CD8-positive, alpha-beta memory T cell (primary cell): ENCODE data around the gene SPOCK1. TPM values are rescaled to one million over a fixed set of nuclear protein-coding genes. Genes with fewer than 3 reads are reported as not detected.

Experiments used
- CTCF ChIA-PET: fragments of 350-600 bp; sonication (Branson Sonifier 250); formaldehyde crosslinking; loops from one replicate; lab custom pipeline; 2021; ENCODE audit warnings: antibody characterized with exemption; lab: Charles Lee
- POLR2A ChIA-PET: fragments of 350-600 bp; sonication (Branson Sonifier 250); formaldehyde crosslinking; loops from one replicate; lab custom pipeline; 2021; ENCODE audit warnings: antibody characterized with exemption; lab: Charles Lee
- DNase-seq, 5 donors: peaks; one replicate each; pipeline versions ENCODE4 v3.0.0 to v3.0.0-alpha.2; 2020 to 2022; ENCODE audit warnings: mixed read lengths in 1 of 5
- H3K27ac ChIP-seq: one replicate; pipeline ENCODE4 v1.7.0; 2013; ENCODE audit warnings: low read depth, mild to moderate bottlenecking, low read length, moderate library complexity
- H3K27me3 ChIP-seq: 2 replicates; pipeline ENCODE4 v1.7.0; 2013; ENCODE audit warnings: low read length, mild to moderate bottlenecking; ENCODE audit not compliant: insufficient read depth, poor library complexity, severe bottlenecking
- H3K36me3 ChIP-seq: 2 replicates; pipeline ENCODE4 v1.7.0; 2013; ENCODE audit warnings: mild to moderate bottlenecking, low read length, moderate library complexity; ENCODE audit not compliant: insufficient read depth
- H3K4me1 ChIP-seq: 2 replicates; pipeline ENCODE4 v1.7.0; 2013; ENCODE audit warnings: mild to moderate bottlenecking, low read length, moderate library complexity; ENCODE audit not compliant: insufficient read depth
- H3K4me3 ChIP-seq: 2 replicates; pipeline ENCODE4 v1.7.0; 2013; ENCODE audit warnings: mild to moderate bottlenecking, low read length
- H3K9me3 ChIP-seq: 2 replicates; pipeline ENCODE4 v1.7.0; 2013; ENCODE audit warnings: mild to moderate bottlenecking, low read length
- H3K27ac Mint-ChIP-seq, 8 donors: one replicate each; pipeline ENCODE4 v1.8.0; 2020 to 2021; ENCODE audit warnings: mixed read lengths in 8 of 8, mild to moderate bottlenecking in 6 of 8, inconsistent platforms in 3 of 8, moderate library complexity in 3 of 8
- H3K27me3 Mint-ChIP-seq, 2 donors: one replicate each; pipeline ENCODE4 v1.8.0; 2020 to 2021; ENCODE audit warnings: mixed read lengths in 2 of 2, mild to moderate bottlenecking in 1 of 2, moderate library complexity in 1 of 2
- H3K36me3 Mint-ChIP-seq, 3 donors: one replicate each; pipeline ENCODE4 v1.8.0; 2020 to 2021; ENCODE audit warnings: mixed read lengths in 3 of 3, inconsistent platforms in 1 of 3, mild to moderate bottlenecking in 1 of 3
- H3K4me1 Mint-ChIP-seq, 3 donors: one replicate each; pipeline ENCODE4 v1.8.0; 2020 to 2021; ENCODE audit warnings: mixed read lengths in 3 of 3, inconsistent platforms in 1 of 3, mild to moderate bottlenecking in 1 of 3
- H3K4me3 Mint-ChIP-seq, 7 donors: one replicate each; pipeline ENCODE4 v1.8.0; 2020 to 2021; ENCODE audit warnings: mixed read lengths in 7 of 7, mild to moderate bottlenecking in 6 of 7, moderate library complexity in 4 of 7, inconsistent platforms in 2 of 7
- H3K9me3 Mint-ChIP-seq, 5 donors: one replicate each; pipeline ENCODE4 v1.8.0; 2020 to 2022; ENCODE audit warnings: mixed read lengths in 5 of 5, mild to moderate bottlenecking in 3 of 5, moderate library complexity in 2 of 5, inconsistent platforms in 1 of 5
- polyA plus RNA-seq: library from polyadenylated mRNA; unstranded; fragments of 300-500 nt; fragmentation: Illumina TruSeq; gene quantifications from one replicate; pipeline ENCODE4 v1.2.3, GENCODE V29; 2021
- total RNA-seq, 2 experiments: library from RNA; stranded (reverse); gene quantifications; one replicate each; pipeline ENCODE4 v1.2.3, GENCODE V29; 2021

The SPOCK1 gene
- total and polyA plus RNA-seq, 3 experiments from 2014 or later: not detected

DNA sequence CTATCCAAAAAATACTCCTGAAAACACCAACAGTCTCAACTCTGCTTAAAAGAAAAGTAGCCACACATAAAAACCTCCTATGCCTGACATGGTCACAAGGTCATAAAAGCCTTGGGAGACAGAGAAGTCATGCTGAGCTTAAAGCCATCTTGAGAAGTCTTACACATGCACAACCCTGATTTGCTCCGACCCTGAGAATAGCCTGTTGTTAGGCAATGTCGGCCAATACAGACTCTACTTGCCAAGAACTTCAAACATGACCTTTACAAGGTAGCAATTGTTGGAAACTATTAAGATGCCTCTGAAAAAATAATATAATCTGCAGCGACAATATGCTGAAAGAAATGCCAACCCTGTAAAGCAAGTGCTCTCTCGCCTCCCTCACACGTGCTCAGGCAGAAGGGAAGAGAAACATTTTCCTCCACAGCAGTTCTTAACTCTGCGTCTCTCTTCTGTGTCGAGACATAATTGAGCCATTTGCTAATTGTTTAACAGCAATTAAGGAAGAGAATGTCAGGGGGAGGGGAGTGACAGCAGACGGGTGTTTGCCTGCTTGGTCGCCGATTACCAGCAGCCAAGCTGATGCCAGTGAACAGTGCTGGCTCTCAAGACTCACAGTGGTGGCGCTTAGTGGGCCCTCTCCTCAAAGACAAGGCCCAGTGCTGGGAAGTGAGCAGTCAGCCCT, 393.6 kb downstream of the SPOCK1 start:
- Mint-ChIP-seq H3K27me3 (peaks cover 0 to 1% of the 10 kb centered on the region in 2 donors), H3K27ac (no peak overlapping the region), H3K4me3 (no peak overlapping the region), H3K9me3 (no peaks in the 10 kb centered on the region), H3K4me1 (no peaks in the 10 kb centered on the region), H3K36me3 (no peaks in the 10 kb centered on the region)
- Histone ChIP-seq H3K27me3 (no peaks in the 10 kb centered on the region), H3K4me1 (no peaks in the 10 kb centered on the region), H3K4me3 (no peak overlapping the region), H3K27ac (no peak overlapping the region), H3K9me3 (no peaks in the 10 kb centered on the region), H3K36me3 (no peaks in the 10 kb centered on the region)
- CTCF ChIA-PET: no interaction called here
- no peak for DNase-seq
- POLR2A ChIA-PET: no interaction called here

- no peak overlapping the region for H3K27ac ChIP-seq
- no peaks in the 10 kb centered on the region for H3K4me1 ChIP-seq
- H3K9me3 Mint-ChIP-seq: peaks cover 0 to 4% (median 0%) of the 10 kb centered on the region in 5 donors
- H3K27me3 ChIP-seq: no peaks in the 10 kb centered on the region
- DNase-seq: no peak
- no peak overlapping the region for H3K4me3 Mint-ChIP-seq
- H3K4me1 Mint-ChIP-seq: no peaks in the 10 kb centered on the region
- no peaks in the 10 kb centered on the region for H3K27me3 Mint-ChIP-seq
- no peaks in the 10 kb centered on the region for H3K36me3 Mint-ChIP-seq
- H3K4me3 ChIP-seq: no peak overlapping the region
- CTCF ChIA-PET: no interaction called here
- no peak overlapping the region for H3K27ac Mint-ChIP-seq
- no peaks in the 10 kb centered on the region for H3K36me3 ChIP-seq
- no peaks in the 10 kb centered on the region for H3K9me3 ChIP-seq
- POLR2A ChIA-PET: no interaction called here
Measured at GRCh38 chr5:137101544-137101943, 397.6 kb downstream of the SPOCK1 start.

GRCh38 chr5:137099651-137100050, 399.5 kb downstream of the SPOCK1 start:
- POLR2A ChIA-PET: no interaction called here
- H3K4me1 Mint-ChIP-seq: no peaks in the 10 kb centered on the region
- H3K9me3 ChIP-seq: no peaks in the 10 kb centered on the region
- H3K4me3 ChIP-seq: no peak overlapping the region
- H3K27ac ChIP-seq: no peak overlapping the region
- H3K4me1 ChIP-seq: no peaks in the 10 kb centered on the region
- H3K27me3 ChIP-seq: no peaks in the 10 kb centered on the region
- no peak overlapping the region for H3K4me3 Mint-ChIP-seq
- H3K27ac Mint-ChIP-seq: no peak overlapping the region
- H3K36me3 ChIP-seq: no peaks in the 10 kb centered on the region
- no peaks in the 10 kb centered on the region for H3K36me3 Mint-ChIP-seq
- peaks cover 0 to 4% (median 0%) of the 10 kb centered on the region in 5 donors for H3K9me3 Mint-ChIP-seq
- CTCF ChIA-PET: no interaction called here
- no peaks in the 10 kb centered on the region for H3K27me3 Mint-ChIP-seq
- no peak for DNase-seq

DNA sequence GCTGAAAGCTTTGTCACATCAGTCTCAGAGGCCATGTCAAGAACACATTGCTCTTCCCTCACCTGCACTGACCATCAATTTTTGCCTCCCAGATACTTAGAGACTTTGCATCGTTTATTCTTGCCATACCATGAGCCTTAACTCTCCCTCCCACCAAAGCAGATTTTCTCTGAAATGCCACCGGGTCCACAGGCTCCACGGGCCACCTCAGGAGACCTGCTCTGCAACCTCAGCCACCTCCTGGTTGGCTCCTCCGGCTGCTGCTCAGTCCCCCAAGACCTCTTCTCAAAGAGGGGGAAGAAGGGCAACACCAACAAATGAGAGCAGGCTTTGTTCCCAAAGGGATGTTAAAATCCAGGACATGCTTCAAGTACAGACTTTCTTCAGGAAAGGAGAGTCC, 400.5 kb downstream of the SPOCK1 start:
- no peaks in the 10 kb centered on the region for H3K27me3 Mint-ChIP-seq
- no peak overlapping the region for H3K4me3 Mint-ChIP-seq
- Histone ChIP-seq H3K4me3 (no peak overlapping the region), H3K4me1 (no peaks in the 10 kb centered on the region), H3K27me3 (no peaks in the 10 kb centered on the region), H3K27ac (no peak overlapping the region), H3K36me3 (no peaks in the 10 kb centered on the region), H3K9me3 (no peaks in the 10 kb centered on the region)
- ChIA-PET CTCF (no interaction called here), POLR2A (no interaction called here)
- H3K4me1 Mint-ChIP-seq: no peaks in the 10 kb centered on the region
- H3K9me3 Mint-ChIP-seq: peaks cover 0 to 4% (median 0%) of the 10 kb centered on the region in 5 donors
- no peak overlapping the region for H3K27ac Mint-ChIP-seq
- no peaks in the 10 kb centered on the region for H3K36me3 Mint-ChIP-seq
- DNase-seq: no peak

DNA sequence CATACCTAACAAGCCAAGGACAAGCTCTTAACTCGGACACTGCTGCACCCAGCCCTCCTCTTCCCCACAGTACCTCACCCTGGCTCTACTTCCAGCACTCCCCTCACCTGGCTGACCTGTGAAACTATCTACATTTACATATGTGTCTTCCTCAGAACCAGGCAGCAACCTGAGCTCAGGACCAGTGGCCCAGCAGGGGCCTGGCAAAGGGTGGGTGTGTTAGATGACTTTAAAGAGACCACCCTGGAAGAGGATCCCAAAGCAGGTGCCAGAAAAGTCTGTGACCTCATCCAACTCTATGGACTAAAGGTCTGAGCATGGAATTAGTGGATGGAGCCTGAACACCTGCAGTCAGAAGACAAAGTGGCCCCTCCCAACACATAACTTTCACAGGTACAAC, 400.9 kb downstream of the SPOCK1 start:
- Mint-ChIP-seq H3K4me1 (no peaks in the 10 kb centered on the region), H3K36me3 (no peaks in the 10 kb centered on the region), H3K27ac (no peak overlapping the region), H3K4me3 (no peak overlapping the region), H3K27me3 (no peaks in the 10 kb centered on the region), H3K9me3 (peaks cover 0 to 4% (median 0%) of the 10 kb centered on the region in 5 donors)
- Histone ChIP-seq H3K4me3 (no peak overlapping the region), H3K4me1 (no peaks in the 10 kb centered on the region), H3K36me3 (no peaks in the 10 kb centered on the region), H3K9me3 (no peaks in the 10 kb centered on the region), H3K27ac (no peak overlapping the region), H3K27me3 (no peaks in the 10 kb centered on the region)
- ChIA-PET POLR2A (no interaction called here), CTCF (no interaction called here)
- no peak for DNase-seq

DNA sequence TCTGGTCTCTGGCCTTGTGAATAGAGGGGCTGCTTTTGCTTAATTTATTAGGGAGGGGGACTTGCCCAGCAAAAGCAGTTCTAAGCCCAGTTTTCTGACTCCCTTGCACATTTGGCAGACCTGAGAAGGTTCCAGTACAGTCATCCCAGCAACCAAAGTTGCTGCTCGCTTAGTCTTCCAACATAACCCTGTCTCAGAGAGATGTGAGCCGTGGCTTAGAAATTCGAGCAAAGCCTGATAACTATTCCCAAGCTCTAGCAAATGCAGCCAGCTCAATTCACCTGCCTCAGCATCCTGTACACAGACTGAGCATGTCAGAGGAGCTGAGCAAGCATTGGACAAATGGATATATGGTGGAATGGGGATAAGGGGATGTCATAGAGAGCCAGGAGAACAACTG, 401.9 kb downstream of the SPOCK1 start:
- no peak overlapping the region for H3K4me3 ChIP-seq
- H3K36me3 Mint-ChIP-seq: no peaks in the 10 kb centered on the region
- H3K9me3 Mint-ChIP-seq: peaks cover 0 to 4% (median 0%) of the 10 kb centered on the region in 5 donors
- no peak overlapping the region for H3K4me3 Mint-ChIP-seq
- no peaks in the 10 kb centered on the region for H3K27me3 Mint-ChIP-seq
- DNase-seq: no peak
- no peak overlapping the region for H3K27ac Mint-ChIP-seq
- no peaks in the 10 kb centered on the region for H3K27me3 ChIP-seq
- H3K4me1 ChIP-seq: no peaks in the 10 kb centered on the region
- CTCF ChIA-PET: no interaction called here
- H3K9me3 ChIP-seq: no peaks in the 10 kb centered on the region
- H3K27ac ChIP-seq: no peak overlapping the region
- POLR2A ChIA-PET: no interaction called here
- H3K36me3 ChIP-seq: no peaks in the 10 kb centered on the region
- no peaks in the 10 kb centered on the region for H3K4me1 Mint-ChIP-seq

DNA sequence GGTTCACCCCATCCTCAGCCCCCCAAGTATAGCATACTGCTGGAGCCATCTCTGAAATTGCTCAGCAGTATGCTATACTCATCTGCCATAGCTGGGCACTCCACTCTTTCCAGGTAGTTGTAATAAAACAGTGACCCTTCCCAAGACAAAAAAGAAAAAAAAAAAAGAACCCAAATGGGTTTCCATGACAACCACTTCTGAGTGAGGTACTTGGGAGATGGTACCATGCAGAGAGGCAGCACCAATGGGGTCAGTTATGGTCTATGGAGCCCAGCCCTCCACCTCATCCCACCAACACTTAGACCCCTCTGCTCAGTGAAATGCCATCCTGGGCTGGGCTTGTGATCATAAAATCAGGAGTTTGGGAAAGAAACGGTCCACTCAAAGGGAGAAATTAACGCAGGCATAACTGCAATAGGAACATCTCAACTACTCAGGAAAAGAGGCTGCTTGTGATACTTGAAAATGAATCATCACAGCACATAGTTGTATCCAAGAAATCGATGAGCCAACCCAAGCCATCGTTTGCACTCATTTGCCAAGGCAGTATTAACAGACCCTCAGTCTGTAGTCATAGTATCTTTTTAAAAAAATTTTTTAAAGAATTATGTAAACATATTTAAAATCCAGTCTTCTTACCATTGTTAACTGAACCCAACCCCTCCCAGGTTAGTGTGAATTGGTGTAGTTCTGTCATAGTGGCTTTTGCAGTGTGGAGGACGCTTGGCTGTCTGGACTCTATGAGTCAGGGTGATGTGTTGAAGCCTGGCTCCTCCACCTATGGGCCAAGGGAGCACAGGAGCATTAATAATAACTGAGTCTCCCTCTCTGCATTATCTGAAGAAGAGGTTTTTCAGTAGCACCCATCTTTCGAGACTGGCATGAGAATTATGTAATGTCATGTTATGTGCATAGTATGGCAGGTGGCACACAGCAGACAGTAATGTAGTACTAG, 402.7 kb downstream of the SPOCK1 start:
- Mint-ChIP-seq H3K4me3 (no peak overlapping the region), H3K36me3 (no peaks in the 10 kb centered on the region), H3K9me3 (peaks cover 0 to 4% (median 0%) of the 10 kb centered on the region in 5 donors), H3K27ac (no peak overlapping the region), H3K4me1 (no peaks in the 10 kb centered on the region), H3K27me3 (no peaks in the 10 kb centered on the region)
- H3K4me1 ChIP-seq: no peaks in the 10 kb centered on the region
- no peak for DNase-seq
- ChIA-PET CTCF (no interaction called here), POLR2A (no interaction called here)
- no peak overlapping the region for H3K27ac ChIP-seq
- H3K4me3 ChIP-seq: no peak overlapping the region
- H3K9me3 ChIP-seq: no peaks in the 10 kb centered on the region
- no peaks in the 10 kb centered on the region for H3K36me3 ChIP-seq
- H3K27me3 ChIP-seq: no peaks in the 10 kb centered on the region

DNA sequence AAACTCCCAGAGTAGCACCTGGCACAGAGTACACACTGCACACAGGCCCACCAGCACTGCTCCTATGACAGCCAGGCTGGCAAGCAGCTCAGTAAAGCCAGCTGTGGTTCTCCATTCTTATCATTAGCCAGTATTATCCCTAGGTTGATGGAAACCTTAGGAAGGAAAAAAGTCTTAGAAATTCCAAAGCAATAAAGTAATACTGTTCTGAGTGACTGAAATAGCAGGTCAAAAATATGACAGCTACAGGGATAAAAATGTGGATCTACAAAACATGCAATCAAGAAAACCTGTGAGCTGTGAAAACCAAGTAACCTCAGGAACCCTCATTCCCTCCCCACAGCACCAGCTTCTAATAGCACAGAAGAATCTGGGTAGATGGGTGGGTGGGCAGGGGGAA, 403.5 kb downstream of the SPOCK1 start:
- Mint-ChIP-seq H3K27ac (no peak overlapping the region), H3K4me3 (no peak overlapping the region), H3K36me3 (no peaks in the 10 kb centered on the region), H3K9me3 (peaks cover 0 to 4% (median 0%) of the 10 kb centered on the region in 5 donors), H3K4me1 (no peaks in the 10 kb centered on the region), H3K27me3 (no peaks in the 10 kb centered on the region)
- Histone ChIP-seq H3K27me3 (no peaks in the 10 kb centered on the region), H3K9me3 (no peaks in the 10 kb centered on the region), H3K27ac (no peak overlapping the region), H3K4me1 (no peaks in the 10 kb centered on the region), H3K4me3 (no peak overlapping the region), H3K36me3 (no peaks in the 10 kb centered on the region)
- no peak for DNase-seq
- ChIA-PET POLR2A (no interaction called here), CTCF (no interaction called here)
